ENCODE results near the gene ARHGAP36.

Gene ARHGAP36, protein sequence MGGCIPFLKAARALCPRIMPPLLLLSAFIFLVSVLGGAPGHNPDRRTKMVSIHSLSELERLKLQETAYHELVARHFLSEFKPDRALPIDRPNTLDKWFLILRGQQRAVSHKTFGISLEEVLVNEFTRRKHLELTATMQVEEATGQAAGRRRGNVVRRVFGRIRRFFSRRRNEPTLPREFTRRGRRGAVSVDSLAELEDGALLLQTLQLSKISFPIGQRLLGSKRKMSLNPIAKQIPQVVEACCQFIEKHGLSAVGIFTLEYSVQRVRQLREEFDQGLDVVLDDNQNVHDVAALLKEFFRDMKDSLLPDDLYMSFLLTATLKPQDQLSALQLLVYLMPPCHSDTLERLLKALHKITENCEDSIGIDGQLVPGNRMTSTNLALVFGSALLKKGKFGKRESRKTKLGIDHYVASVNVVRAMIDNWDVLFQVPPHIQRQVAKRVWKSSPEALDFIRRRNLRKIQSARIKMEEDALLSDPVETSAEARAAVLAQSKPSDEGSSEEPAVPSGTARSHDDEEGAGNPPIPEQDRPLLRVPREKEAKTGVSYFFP

GRCh38 chrX:131058136-131058868, at the start of gene ARHGAP36:
TSS of gene ARHGAP36 (plus strand) at chrX:131058346. CDS start at chrX:131081666, 23,320 bp downstream.
- no peak for DNase-seq (ENCODE audit: low read depth in 2 of 2)
- TF ChIP-seq CTCF (IDR thresholded peaks at IDR 0.05; ENCODE audit: low read depth, low read length), result no peak
- H3K4me3 ChIP-seq (replicated peaks in 1 of 2; ENCODE audit: low read depth in 2 of 2, low read length in 2 of 2), result no peak within 1 kb of the TSS

DNA sequence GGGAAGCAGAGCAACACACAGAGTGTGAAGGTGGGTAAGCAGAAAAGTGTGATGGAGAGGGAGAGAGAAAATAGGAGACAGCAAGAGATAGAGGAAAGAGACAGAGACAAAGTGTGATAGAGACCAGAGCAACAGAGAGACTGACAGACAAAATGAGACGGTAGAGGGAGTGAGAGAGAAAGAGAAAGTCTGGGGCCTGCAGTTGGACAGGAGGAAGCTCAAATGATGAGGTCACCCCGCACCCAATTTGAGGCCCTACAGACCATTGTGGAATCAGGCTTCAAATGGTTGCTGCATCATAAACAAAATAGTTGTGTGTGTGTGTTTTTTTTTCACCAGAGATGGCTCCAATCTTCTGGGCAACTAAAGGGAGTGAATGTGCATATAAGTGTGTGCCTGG, 48.0 kb upstream of the ARHGAP36 start:
- TF ChIP-seq CTCF (IDR thresholded peaks at IDR 0.05; ENCODE audit: low read depth, low read length), result no peak
- DNase-seq (ENCODE audit: low read depth in 2 of 2), result no peak
- H3K4me3 ChIP-seq (replicated peaks in 1 of 2; ENCODE audit: low read depth in 2 of 2, low read length in 2 of 2), result no peak overlapping the region

DNA sequence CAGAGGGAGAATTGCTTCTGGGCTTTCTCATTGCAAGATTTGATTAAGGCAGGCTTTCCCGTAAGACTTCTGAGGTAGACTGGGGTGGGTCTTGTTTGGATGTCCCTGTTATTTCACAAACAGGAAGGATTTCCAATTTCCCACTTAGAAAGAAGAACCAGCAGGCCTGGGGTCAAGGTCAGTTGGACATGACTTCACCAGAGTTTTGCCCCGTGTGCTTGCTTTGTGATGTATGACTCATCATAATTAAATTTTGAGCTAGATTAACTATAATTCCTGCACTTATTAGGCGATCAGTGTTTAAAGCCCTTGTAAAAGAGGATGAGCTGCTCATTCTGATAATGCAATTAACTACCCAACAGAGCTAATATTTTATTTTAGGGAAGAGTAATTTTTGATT, 32.8 kb upstream of the ARHGAP36 start:
- no peak for DNase-seq (ENCODE audit: low read depth in 2 of 2)
- TF ChIP-seq CTCF (IDR thresholded peaks at IDR 0.05; ENCODE audit: low read depth, low read length), result no peak
- H3K4me3 ChIP-seq (replicated peaks in 1 of 2; ENCODE audit: low read depth in 2 of 2, low read length in 2 of 2), result no peak overlapping the region

GRCh38 chrX:131032354-131033230, 25.6 kb upstream of the ARHGAP36 start:
- no peak overlapping the region for H3K4me3 ChIP-seq (replicated peaks in 1 of 2; ENCODE audit: low read depth in 2 of 2, low read length in 2 of 2)
- no peak for TF ChIP-seq CTCF (IDR thresholded peaks at IDR 0.05; ENCODE audit: low read depth, low read length)
- no peak for DNase-seq (ENCODE audit: low read depth in 2 of 2)

- no peak for DNase-seq (ENCODE audit: low read depth in 2 of 2)
- no peak for TF ChIP-seq CTCF (IDR thresholded peaks at IDR 0.05; ENCODE audit: low read depth, low read length)
Observed at GRCh38 chrX:131034063-131034462, 24.1 kb upstream of the ARHGAP36 start.

GRCh38 chrX:131040781-131041180, 17.4 kb upstream of the ARHGAP36 start:
- no peak for DNase-seq (ENCODE audit: low read depth in 2 of 2)
- no peak for TF ChIP-seq CTCF (IDR thresholded peaks at IDR 0.05; ENCODE audit: low read depth, low read length)
- H3K4me3 ChIP-seq (replicated peaks in 1 of 2; ENCODE audit: low read depth in 2 of 2, low read length in 2 of 2), result no peak overlapping the region

More at GRCh38 chrX:131034063-131034462, 24.1 kb upstream of the ARHGAP36 start:
- no peak overlapping the region for H3K4me3 ChIP-seq (replicated peaks in 1 of 2; ENCODE audit: low read depth in 2 of 2, low read length in 2 of 2)
